Measurements from ENCODE around the gene SERPINB4.
"Not testable (repeated sequence)": the region's sequence is repeated elsewhere in the genome, so short reads cannot be mapped to it uniquely, and the experiment has no call there.

Gene SERPINB4

GRCh38 chr18:63644142-63644541, at the start of gene SERPINB4:
SERPINB4 (minus strand) TSS chr18:63644256; CDS start chr18:63643577, 679 bp downstream.
- DNase-seq, result not testable (repeated sequence)

GRCh38 chr18:63689064-63689463, 45.0 kb upstream of the SERPINB4 start:
- DNase-seq, result no peak

GRCh38 chr18:63686871-63687270, 42.8 kb upstream of the SERPINB4 start:
- no peak for DNase-seq

DNA sequence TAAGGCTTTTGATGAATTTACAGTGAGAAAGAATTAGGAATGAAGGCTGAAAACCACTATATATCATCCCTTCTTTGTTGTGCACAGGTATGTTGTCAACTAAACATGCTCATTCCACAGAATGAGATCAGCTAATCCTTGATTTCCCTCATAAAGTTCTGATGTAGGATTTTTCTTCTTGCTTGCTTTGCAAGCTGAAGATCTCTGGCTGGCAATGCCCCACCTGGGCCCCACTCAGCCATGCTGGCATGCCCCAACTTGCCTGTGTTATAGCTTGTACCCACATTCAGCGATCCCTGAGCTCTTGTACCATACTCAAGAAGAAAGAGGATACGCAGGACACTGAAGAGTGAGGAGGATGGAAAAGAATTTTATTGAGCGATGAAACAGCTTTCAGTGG, 40.7 kb upstream of the SERPINB4 start:
- DNase-seq, result no peak

- no peak for DNase-seq
Observed at GRCh38 chr18:63683890-63684289, 39.8 kb upstream of the SERPINB4 start.

DNA sequence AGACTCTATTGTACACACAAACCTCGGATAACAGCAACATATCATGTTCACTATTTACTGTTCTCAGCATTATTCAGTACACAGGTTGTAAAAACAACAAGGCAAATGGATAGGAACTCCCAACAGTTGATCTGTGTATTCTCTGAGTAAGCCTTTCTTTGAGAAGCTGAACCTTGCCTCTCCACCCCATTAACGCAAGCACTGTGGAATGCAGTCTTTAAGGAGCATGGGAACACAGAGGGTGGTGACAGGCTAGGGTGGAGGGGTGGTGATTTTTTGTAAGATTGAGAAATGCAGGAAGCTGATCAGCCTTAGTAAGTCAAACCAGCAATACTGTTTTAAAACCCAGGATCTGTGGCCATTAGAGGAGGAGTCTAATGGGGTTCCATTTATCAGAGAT, 39.1 kb upstream of the SERPINB4 start:
- DNase-seq, result no peak

- no peak for DNase-seq
Observed at GRCh38 chr18:63681449-63682340, 37.6 kb upstream of the SERPINB4 start.

DNA sequence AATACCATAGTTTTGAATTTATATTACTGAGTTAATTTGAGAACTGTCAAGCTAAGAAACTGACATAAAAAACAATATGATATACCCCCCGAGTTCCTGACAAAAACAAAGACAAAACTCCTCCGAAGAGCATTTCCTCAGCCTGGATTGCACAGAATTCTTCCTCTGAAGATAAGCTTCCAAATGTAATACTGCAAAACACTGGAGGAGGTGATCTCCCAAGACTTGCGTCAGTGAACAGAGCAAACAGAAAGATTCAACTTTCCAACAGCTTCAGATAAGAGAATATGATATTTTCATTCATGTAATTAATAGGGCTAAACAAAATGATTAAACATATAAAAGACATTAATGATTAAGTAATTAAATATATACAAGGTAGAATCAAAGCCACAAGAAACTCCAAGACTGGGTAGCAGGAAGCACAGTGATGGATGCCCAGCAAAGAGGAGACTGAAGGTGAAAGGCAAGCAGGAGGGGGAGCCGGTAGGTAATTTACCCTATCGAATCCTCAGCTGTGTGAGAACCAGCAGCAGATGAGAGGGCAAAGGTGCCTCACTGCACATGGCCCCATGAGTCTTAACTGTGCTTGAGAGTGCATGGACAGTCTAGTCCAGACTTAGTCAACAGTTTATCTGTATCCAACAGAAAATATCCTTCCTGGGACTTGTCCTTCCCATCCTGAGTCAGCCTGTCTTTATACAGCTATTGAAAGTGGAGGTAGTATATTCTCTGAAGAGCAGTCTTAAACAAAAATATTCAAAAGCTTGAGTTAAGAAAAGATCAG, 36.0 kb upstream of the SERPINB4 start:
- DNase-seq, result no peak

GRCh38 chr18:63677500-63678225, 33.6 kb upstream of the SERPINB4 start:
- no peak for DNase-seq

DNA sequence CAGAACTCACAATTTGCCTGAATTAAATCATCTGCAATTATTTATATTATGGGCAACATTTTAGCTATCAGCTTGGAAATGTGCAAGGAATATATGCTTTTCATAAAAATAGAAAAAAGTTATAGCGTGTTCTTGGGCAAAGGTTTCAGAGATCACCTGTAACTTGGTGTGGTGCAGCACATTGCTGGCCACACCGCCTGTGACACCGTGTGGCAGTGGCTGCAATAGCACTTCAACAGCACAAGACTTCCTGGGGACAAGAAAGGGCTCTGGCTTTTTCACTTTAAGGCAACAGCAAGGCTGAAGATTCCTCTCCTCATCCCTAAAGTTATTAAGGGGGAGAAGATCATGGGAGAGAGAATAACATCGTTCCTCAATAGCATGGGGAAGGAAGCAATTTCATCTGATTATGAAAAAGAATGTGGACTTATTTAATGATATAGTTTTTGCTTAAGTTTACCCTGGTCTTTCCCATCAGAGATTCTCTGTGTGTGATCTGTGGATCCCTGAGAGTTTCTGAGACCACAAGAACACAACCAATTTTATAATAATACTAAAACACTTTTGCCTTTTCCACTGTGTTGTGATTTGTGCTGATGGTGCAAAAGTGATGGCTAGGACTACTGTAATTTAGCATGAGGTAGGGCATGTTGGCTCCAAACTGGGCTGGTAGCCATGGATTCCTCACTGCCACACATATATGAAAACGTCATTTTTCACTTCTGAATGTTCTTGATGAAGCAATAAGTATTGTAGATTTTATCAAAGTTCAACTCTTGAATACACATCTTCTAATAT, 32.7 kb upstream of the SERPINB4 start:
- no peak for DNase-seq

DNA sequence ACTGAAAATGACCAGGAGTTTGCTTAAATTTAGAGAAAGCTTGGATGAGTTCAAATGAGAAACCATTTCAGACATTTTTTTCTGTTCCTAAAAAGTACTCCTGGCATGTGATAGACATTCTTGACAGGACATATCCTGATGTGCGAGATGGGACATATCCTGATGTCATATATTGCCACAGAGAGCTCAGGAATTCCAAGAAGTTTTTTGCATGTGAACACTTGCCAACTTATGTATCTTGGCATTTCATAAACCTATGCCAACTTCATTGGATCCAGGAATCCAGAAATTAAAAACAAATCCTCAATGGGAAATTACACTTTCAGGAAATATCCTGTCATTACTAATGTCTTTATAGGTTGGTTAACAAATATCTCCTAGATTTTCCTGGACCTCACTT, 20.5 kb upstream of the SERPINB4 start:
- no peak for DNase-seq

GRCh38 chr18:63661750-63662149, 17.7 kb upstream of the SERPINB4 start, which contains the start of gene SERPINB3:
SERPINB3 (minus strand) TSS chr18:63661893; CDS start chr18:63661216, 677 bp downstream.
- not testable (repeated sequence) for DNase-seq

- not testable (repeated sequence) for DNase-seq
Observed at GRCh38 chr18:63658920-63659319, 14.9 kb upstream of the SERPINB4 start.

GRCh38 chr18:63650271-63650670, 6.2 kb upstream of the SERPINB4 start:
- DNase-seq, result not testable (repeated sequence)

DNA sequence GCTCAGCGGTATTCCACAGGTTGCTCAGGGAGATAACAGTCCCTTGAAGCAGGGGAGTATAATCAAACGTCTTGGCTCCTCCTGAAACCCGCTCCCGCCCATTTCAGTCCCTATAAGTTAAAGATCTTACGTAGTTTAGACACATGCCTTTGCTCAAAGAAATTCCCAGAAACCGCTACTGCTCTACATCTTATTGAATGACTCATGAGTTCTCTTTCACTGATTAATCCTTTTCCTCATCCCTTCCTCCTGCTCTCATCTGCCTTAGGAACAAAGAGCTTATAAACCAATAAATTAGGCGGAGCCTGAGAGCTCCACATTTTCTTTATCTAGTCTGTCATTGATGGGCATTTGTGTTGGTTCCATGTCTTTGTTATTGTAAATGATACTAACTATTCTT, 4.2 kb upstream of the SERPINB4 start:
- no peak for DNase-seq

DNA sequence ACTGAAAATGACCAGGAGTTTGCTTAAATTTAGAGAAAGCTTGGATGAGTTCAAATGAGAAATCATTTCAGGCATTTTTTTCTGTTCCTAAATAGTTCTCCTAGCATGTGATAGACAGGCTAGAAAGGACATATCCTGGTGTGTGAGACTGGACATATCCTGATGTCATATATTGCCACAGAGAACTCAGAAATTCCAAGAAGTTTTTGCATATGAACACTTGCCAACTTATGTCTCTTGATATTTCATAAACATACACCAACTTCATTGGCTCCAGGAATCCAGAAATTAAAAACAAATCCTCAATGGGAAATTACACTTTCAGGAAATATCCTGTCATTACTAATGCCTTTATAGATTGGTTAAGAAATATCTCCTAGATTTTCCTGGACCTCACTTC, 2.9 kb upstream of the SERPINB4 start:
- DNase-seq, result no peak

DNA sequence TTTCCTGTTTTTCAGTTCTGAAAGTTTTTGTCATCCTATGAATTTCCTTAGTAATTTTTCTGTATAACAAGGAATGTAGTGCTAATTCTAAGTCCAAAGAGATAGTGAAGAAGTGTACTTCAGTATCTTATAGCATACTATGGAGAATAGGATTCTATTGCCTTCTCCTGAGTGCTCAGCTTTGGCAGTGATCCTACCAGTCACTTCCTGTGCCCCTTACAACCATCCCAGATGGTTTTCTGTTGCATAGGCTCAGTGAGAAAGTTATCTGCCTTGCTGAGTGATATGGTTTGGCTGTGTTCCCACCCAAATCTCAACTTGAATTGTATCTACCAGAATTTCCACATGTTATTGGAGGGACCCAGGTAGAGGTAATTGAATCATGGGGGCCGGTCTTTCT, 638 bp upstream of the SERPINB4 start:
- DNase-seq, result not testable (repeated sequence)

- DNase-seq, result not testable (repeated sequence)
Observed at GRCh38 chr18:63642668-63643356, 1.2 kb downstream of the SERPINB4 start.

DNA sequence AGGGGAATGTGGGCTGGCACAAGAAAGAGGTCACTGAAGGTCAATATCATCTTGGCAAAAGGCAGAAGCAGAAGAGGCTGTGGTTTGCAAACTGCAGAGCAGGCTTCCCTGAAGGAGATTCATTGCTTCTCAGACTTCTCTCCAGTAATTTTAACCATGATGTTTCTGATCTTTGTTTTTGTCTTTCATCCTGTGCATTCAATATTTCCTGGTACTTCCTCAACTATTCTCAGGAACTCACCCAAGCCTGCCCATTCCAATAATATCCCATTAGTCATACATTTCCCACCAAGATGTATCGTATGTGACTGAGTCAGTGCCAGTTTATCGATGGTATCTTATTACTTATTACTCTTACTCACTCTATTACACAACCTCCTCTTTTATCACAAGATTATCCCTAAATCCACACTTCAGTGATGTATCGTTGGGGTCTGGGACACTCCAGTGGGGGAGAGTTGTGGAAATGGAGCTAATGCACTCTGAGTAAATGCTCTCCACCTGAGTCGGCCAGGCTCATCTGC, 2.8 kb downstream of the SERPINB4 start:
- DNase-seq, result not testable (repeated sequence)

GRCh38 chr18:63637703-63638102, 6.4 kb downstream of the SERPINB4 start:
- no peak for DNase-seq

DNA sequence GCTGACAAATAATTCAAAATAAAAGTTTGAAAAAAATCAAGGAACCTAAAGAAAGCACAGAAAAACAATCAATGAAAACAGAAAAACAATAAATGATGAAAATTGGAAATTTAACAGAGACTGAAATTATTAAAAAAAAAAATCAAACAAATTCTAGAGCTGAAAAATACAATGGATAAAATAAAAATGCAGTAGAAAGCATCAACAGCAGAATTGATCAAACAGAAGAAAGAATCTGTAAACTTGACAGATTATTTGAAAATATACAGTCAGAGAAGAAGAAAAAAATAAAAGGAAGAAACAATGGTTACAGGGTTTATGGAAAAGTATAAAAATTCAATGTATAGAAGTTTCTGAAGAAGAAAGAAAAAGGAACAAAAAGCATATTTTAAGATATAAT, 16.2 kb downstream of the SERPINB4 start:
- no peak for DNase-seq

Measured in CD4-positive, alpha-beta T cell treated with Interferon alpha-2 for 1 hour (primary cell).